ENCODE data around the gene TMEM89. TPM values are rescaled to one million over a fixed set of nuclear protein-coding genes. Genes with fewer than 3 reads are reported as not detected.

Gene TMEM89
- total and polyA plus RNA-seq, 8 donors, result not detected

GRCh38 chr3:48662753-48663488 lies 41.4 kb upstream of the TMEM89 start, which contains the start of gene CELSR3:
Gene CELSR3, minus strand, starts transcription at chr3:48662886. Its CDS starts 252 bp downstream, at chr3:48662634.
- DNase-seq (peak in 2 of 6 donors; percentile 42 to 74), FAIRE-seq (no peak), ATAC-seq (peak; percentile 16 to 66 (median 50))
- H3K27me3 ChIP-seq, result peaks cover 0 to 4% (median 2%) of the 10 kb centered on the region in 4 donors
- peak within 1 kb of the TSS; percentile 8 to 50 (median 27) for H3K4me3 ChIP-seq
- peak within 1 kb of the TSS in 1 of 4 donors; percentile 46 for H3K27ac ChIP-seq
- H3K36me3 ChIP-seq, result no peaks in the 10 kb centered on the region
- H3K9me3 ChIP-seq, result no peaks in the 10 kb centered on the region
- 2 to 3% methylated on average over 43 to 52 of the region's 52 CpGs for WGBS, 2 donors
- no peak for TF ChIP-seq CTCF (IDR thresholded peaks at IDR 0.05)
- intact Hi-C loops (cut with DNase I), result no loop called here
- H3K4me1 ChIP-seq, result peaks cover 0 to 6% (median 0%) of the 10 kb centered on the region in 3 donors

GRCh38 chr3:48662145-48662752 lies 40.7 kb upstream of the TMEM89 start:
- 3 to 6% methylated on average over 22 to 45 of the region's 46 CpGs for WGBS, 2 donors
- Histone ChIP-seq H3K9me3 (no peaks in the 10 kb centered on the region), H3K36me3 (no peaks in the 10 kb centered on the region), H3K4me1 (peaks cover 0 to 6% (median 0%) of the 10 kb centered on the region in 3 donors), H3K4me3 (no peak overlapping the region), H3K27me3 (peaks cover 0 to 4% (median 2%) of the 10 kb centered on the region in 4 donors), H3K27ac (no peak overlapping the region)
- FAIRE-seq, result no peak
- ATAC-seq, result no peak
- DNase-seq, result peak in 1 of 6 donors; percentile 76
- TF ChIP-seq CTCF (IDR thresholded peaks at IDR 0.05), result no peak
- intact Hi-C loops (cut with DNase I), result no loop called here

- TF ChIP-seq CTCF (IDR thresholded peaks at IDR 0.05), result no peak
- intact Hi-C loops (cut with DNase I), result no loop called here
- Histone ChIP-seq H3K27me3 (peaks cover 0 to 4% (median 2%) of the 10 kb centered on the region in 4 donors), H3K4me3 (peak overlapping the region; percentile 16 to 50 (median 28)), H3K36me3 (no peaks in the 10 kb centered on the region), H3K27ac (no peak overlapping the region), H3K4me1 (peaks cover 0 to 6% (median 0%) of the 10 kb centered on the region in 3 donors), H3K9me3 (no peaks in the 10 kb centered on the region)
- 3 to 4% methylated on average over 58 to 67 of the region's 67 CpGs for WGBS, 2 donors
- ATAC-seq (peak; percentile 55 to 79 (median 64)), DNase-seq (peak; percentile 49 to 91 (median 78)), FAIRE-seq (no peak)
Measured at GRCh38 chr3:48661501-48662144, 40.1 kb upstream of the TMEM89 start.

GRCh38 chr3:48660800-48661400 lies 39.3 kb upstream of the TMEM89 start:
- no peaks in the 10 kb centered on the region for H3K36me3 ChIP-seq
- no peaks in the 10 kb centered on the region for H3K9me3 ChIP-seq
- no peak overlapping the region for H3K27ac ChIP-seq
- H3K27me3 ChIP-seq, result peaks cover 0 to 4% (median 2%) of the 10 kb centered on the region in 4 donors
- intact Hi-C loops (cut with DNase I), result no loop called here
- 37 to 43% methylated on average over 46 to 61 of the region's 61 CpGs for WGBS, 2 donors
- no peak for TF ChIP-seq CTCF (IDR thresholded peaks at IDR 0.05)
- peaks cover 0 to 6% (median 0%) of the 10 kb centered on the region in 3 donors for H3K4me1 ChIP-seq
- FAIRE-seq, result no peak
- no peak for ATAC-seq
- peak overlapping the region in 1 of 4 donors; percentile 50 for H3K4me3 ChIP-seq
- peak in 1 of 6 donors; percentile 74 for DNase-seq
